Parathyroid adenoma (tissue), 2 donors: ENCODE results near the gene DOK6.

ENCODE experiments used
- H2AFZ ChIP-seq: fragments of 300-600 bp; sonication (generic); one replicate; pipeline ENCODE4 v1.7.0; 2017; ENCODE audit warnings: antibody characterized with exemption, mild to moderate bottlenecking
- H3K27ac ChIP-seq: fragments of 300-600 bp; sonication (generic); one replicate; pipeline ENCODE4 v1.7.0; 2017
- H3K27me3 ChIP-seq: fragments of 300-600 bp; sonication (generic); one replicate; pipeline ENCODE4 v1.7.0; 2017; ENCODE audit warnings: low read length; ENCODE audit not compliant: control insufficient read depth, insufficient read depth
- H3K36me3 ChIP-seq: fragments of 300-600 bp; sonication (generic); one replicate; pipeline ENCODE4 v1.7.0; 2017; ENCODE audit warnings: low read length; ENCODE audit not compliant: control insufficient read depth, insufficient read depth
- H3K4me1 ChIP-seq: fragments of 300-600 bp; sonication (generic); one replicate; pipeline ENCODE4 v1.7.0; 2017; ENCODE audit warnings: control low read depth
- H3K4me2 ChIP-seq: fragments of 300-600 bp; sonication (generic); one replicate; pipeline ENCODE4 v1.7.0; 2017; ENCODE audit warnings: low read length
- H3K4me3 ChIP-seq: fragments of 300-600 bp; sonication (generic); one replicate; pipeline ENCODE4 v1.7.0; 2017; ENCODE audit warnings: low read depth, low read length
- H3K79me2 ChIP-seq: fragments of 300-600 bp; sonication (generic); one replicate; pipeline ENCODE4 v1.7.0; 2017; ENCODE audit warnings: control low read depth
- H3K9ac ChIP-seq: fragments of 300-600 bp; sonication (generic); one replicate; pipeline ENCODE4 v1.7.0; 2017; ENCODE audit warnings: mild to moderate bottlenecking
- H3K9me3 ChIP-seq: fragments of 300-600 bp; sonication (generic); one replicate; pipeline ENCODE4 v1.7.0; 2017; ENCODE audit warnings: low read length; ENCODE audit not compliant: control insufficient read depth
- CTCF ChIP-seq: fragments of 300-600 bp; sonication (generic); IDR thresholded peaks from one replicate; pipeline ENCODE4 v1.7.0; 2017; ENCODE audit warnings: antibody characterized with exemption, mild to moderate bottlenecking
- donor health status: primary hyperparathyroidism.

Gene DOK6

GRCh38 chr18:69558052-69558451 lies 157.4 kb downstream of the DOK6 start:
- no peak overlapping the region for H3K27ac ChIP-seq
- no peak overlapping the region for H3K9ac ChIP-seq
- H3K9me3 ChIP-seq: no peaks in the 10 kb centered on the region
- H3K27me3 ChIP-seq: no peaks in the 10 kb centered on the region
- no peaks in the 10 kb centered on the region for H3K79me2 ChIP-seq
- TF ChIP-seq CTCF: no peak
- no peak overlapping the region for H3K4me3 ChIP-seq
- H2AFZ ChIP-seq: no peak overlapping the region
- no peak overlapping the region for H3K4me2 ChIP-seq
- H3K36me3 ChIP-seq: no peaks in the 10 kb centered on the region
- no peaks in the 10 kb centered on the region for H3K4me1 ChIP-seq

GRCh38 chr18:69559604-69560003 lies 158.9 kb downstream of the DOK6 start:
- Histone ChIP-seq H3K4me3 (no peak overlapping the region), H3K9ac (no peak overlapping the region), H3K79me2 (no peaks in the 10 kb centered on the region), H3K27ac (no peak overlapping the region), H3K4me1 (no peaks in the 10 kb centered on the region), H3K36me3 (no peaks in the 10 kb centered on the region), H3K9me3 (no peaks in the 10 kb centered on the region), H3K4me2 (no peak overlapping the region), H3K27me3 (no peaks in the 10 kb centered on the region), H2AFZ (no peak overlapping the region)
- TF ChIP-seq CTCF: no peak

- H3K4me2 ChIP-seq: no peak overlapping the region
- no peak for TF ChIP-seq CTCF
- H2AFZ ChIP-seq: no peak overlapping the region
- no peaks in the 10 kb centered on the region for H3K36me3 ChIP-seq
- no peaks in the 10 kb centered on the region for H3K9me3 ChIP-seq
- H3K27me3 ChIP-seq: no peaks in the 10 kb centered on the region
- no peak overlapping the region for H3K4me3 ChIP-seq
- no peak overlapping the region for H3K27ac ChIP-seq
- H3K79me2 ChIP-seq: no peaks in the 10 kb centered on the region
- no peaks in the 10 kb centered on the region for H3K4me1 ChIP-seq
- no peak overlapping the region for H3K9ac ChIP-seq
These were observed 163.9 kb downstream of the DOK6 start for GRCh38 chr18:69564602-69565001.

GRCh38 chr18:69567813-69568488 lies 167.3 kb downstream of the DOK6 start:
- no peaks in the 10 kb centered on the region for H3K79me2 ChIP-seq
- no peak overlapping the region for H3K4me3 ChIP-seq
- H2AFZ ChIP-seq: no peak overlapping the region
- no peak overlapping the region for H3K9ac ChIP-seq
- H3K4me2 ChIP-seq: no peak overlapping the region
- H3K9me3 ChIP-seq: no peaks in the 10 kb centered on the region
- no peaks in the 10 kb centered on the region for H3K27me3 ChIP-seq
- no peak for TF ChIP-seq CTCF
- no peak overlapping the region for H3K27ac ChIP-seq
- no peaks in the 10 kb centered on the region for H3K36me3 ChIP-seq
- no peaks in the 10 kb centered on the region for H3K4me1 ChIP-seq

GRCh38 chr18:69569133-69569532 lies 168.4 kb downstream of the DOK6 start:
- H3K27me3 ChIP-seq: no peaks in the 10 kb centered on the region
- no peak overlapping the region for H2AFZ ChIP-seq
- H3K27ac ChIP-seq: no peak overlapping the region
- no peaks in the 10 kb centered on the region for H3K9me3 ChIP-seq
- H3K4me1 ChIP-seq: no peaks in the 10 kb centered on the region
- no peaks in the 10 kb centered on the region for H3K36me3 ChIP-seq
- no peaks in the 10 kb centered on the region for H3K79me2 ChIP-seq
- H3K4me3 ChIP-seq: no peak overlapping the region
- H3K9ac ChIP-seq: no peak overlapping the region
- TF ChIP-seq CTCF: no peak
- H3K4me2 ChIP-seq: no peak overlapping the region
